H1 (cell line): ENCODE results near the gene DEFB128. TPM values are rescaled to one million over a fixed set of nuclear protein-coding genes. Genes with fewer than 3 reads are reported as not detected.

ENCODE experiments used
- CTCF ChIA-PET: fragments of 300-600 bp; sonication (Branson Sonifier 250); formaldehyde crosslinking; loops from one replicate; lab custom pipeline; 2021; ENCODE audit not compliant: partially characterized antibody; lab: Charles Lee
- POLR2A ChIA-PET: fragments of 300-600 bp; sonication (Branson Sonifier 250); formaldehyde crosslinking; loops from one replicate; lab custom pipeline; 2021; ENCODE audit warnings: inconsistent platforms; ENCODE audit not compliant: partially characterized antibody; lab: Charles Lee
- DNase-seq, 2 experiments: peaks; one replicate each; pipeline versions ENCODE4 v3.0.0 to v3.0.0-alpha.2; 2010 to 2022; ENCODE audit warnings: low spot score in 2 of 2, low read depth in 1 of 2, mixed read lengths in 1 of 2
- FAIRE-seq: peaks from 2 replicates; lab custom pipeline; 2011; peaks lifted over from hg19 to GRCh38; lab: Jason Lieb, UNC
- H2AFZ ChIP-seq: 2 replicates; pipeline ENCODE4 v1.8.1; 2012; ENCODE audit warnings: low read length, inconsistent platforms
- H2AK5ac ChIP-seq: 2 replicates; pipeline ENCODE4 v1.6.1; 2013; ENCODE audit warnings: low read depth, low read length
- H2BK120ac ChIP-seq: replicated peaks from 2 replicates; pipeline ENCODE3; 2013; ENCODE audit warnings: low read depth, low read length, inconsistent platforms
- H2BK12ac ChIP-seq: 2 replicates; pipeline ENCODE4 v1.6.1; 2013; ENCODE audit warnings: low read depth, low read length
- H2BK15ac ChIP-seq: 2 replicates; pipeline ENCODE4 v1.6.1; 2013; ENCODE audit warnings: low read length
- H2BK20ac ChIP-seq: 2 replicates; pipeline ENCODE4 v1.6.1; 2013; ENCODE audit warnings: low read length
- H2BK5ac ChIP-seq: 2 replicates; pipeline ENCODE4 v1.6.1; 2013; ENCODE audit warnings: low read depth, low read length
- H3K14ac ChIP-seq: 2 replicates; pipeline ENCODE4 v1.6.1; 2013; ENCODE audit warnings: inconsistent platforms; ENCODE audit not compliant: insufficient read length
- H3K18ac ChIP-seq: 2 replicates; pipeline ENCODE4 v1.6.1; 2013; ENCODE audit warnings: low read length; ENCODE audit errors: extremely low read depth
- H3K23ac ChIP-seq: 2 replicates; pipeline ENCODE4 v1.6.1; 2013; ENCODE audit warnings: inconsistent platforms; ENCODE audit not compliant: insufficient read length
- H3K23me2 ChIP-seq: 2 replicates; pipeline ENCODE4 v1.6.1; 2013; ENCODE audit warnings: low read depth, low read length
- H3K27ac ChIP-seq: 2 replicates; pipeline ENCODE4 v1.6.1; 2011; ENCODE audit warnings: low read depth, low read length, inconsistent platforms
- H3K27me3 ChIP-seq, 4 experiments: replicated peaks in 1 of 4; 1 replicate in 1 of 4; 2 replicates in 3 of 4; pipeline versions ENCODE4 v1.6.1 to v1.8.1; 2011 to 2013; ENCODE audit warnings: low read length in 3 of 4, mild to moderate bottlenecking in 3 of 4, inconsistent platforms in 2 of 4, mixed read lengths in 2 of 4, moderate library complexity in 1 of 4; ENCODE audit not compliant: control insufficient read depth in 3 of 4, insufficient read depth in 3 of 4; ENCODE audit errors: extremely low read depth in 1 of 4
- H3K36me3 ChIP-seq, 4 experiments: 2 replicates each; pipeline versions ENCODE4 v1.6.1 to v1.8.1; 2011 to 2013; ENCODE audit warnings: mild to moderate bottlenecking in 4 of 4, low read length in 3 of 4, moderate library complexity in 2 of 4, control low read depth in 1 of 4, inconsistent platforms in 1 of 4; ENCODE audit not compliant: insufficient read depth in 4 of 4, control insufficient read depth in 2 of 4
- H3K4ac ChIP-seq: replicated peaks from 2 replicates; pipeline ENCODE3; 2013; ENCODE audit warnings: low read length, low read depth, mixed read lengths, inconsistent platforms; ENCODE audit not compliant: insufficient read length
- H3K4me1 ChIP-seq, 4 experiments: replicated peaks in 1 of 4; 1 replicate in 1 of 4; 2 replicates in 3 of 4; pipeline versions ENCODE4 v1.6.1 to v1.8.1; 2011 to 2013; ENCODE audit warnings: low read length in 3 of 4, inconsistent platforms in 2 of 4, mixed read lengths in 1 of 4; ENCODE audit not compliant: insufficient read depth in 4 of 4, control insufficient read depth in 3 of 4
- H3K4me2 ChIP-seq, 2 experiments: 2 replicates each; pipeline versions ENCODE4 v1.6.1 to v1.8.1; 2011 to 2013; ENCODE audit warnings: low read depth in 2 of 2, low read length in 2 of 2, control low read depth in 1 of 2, inconsistent platforms in 1 of 2, mild to moderate bottlenecking in 1 of 2; ENCODE audit not compliant: insufficient read depth in 1 of 2
- H3K4me3 ChIP-seq, 4 experiments: fragments of 200-600, 300-600 bp in 1 of 4; sonication (generic), shearing (Covaris generic), sonication (Bioruptor Twin) in 1 of 4; 2 replicates each; pipeline versions ENCODE4 v1.5.1 to v1.8.1; 2011 to 2016; ENCODE audit warnings: low read length in 4 of 4, low read depth in 3 of 4, control low read depth in 2 of 4, inconsistent platforms in 2 of 4, mild to moderate bottlenecking in 2 of 4, mixed read lengths in 1 of 4, moderate library complexity in 1 of 4; ENCODE audit not compliant: insufficient read depth in 2 of 4; ENCODE audit errors: extremely low read depth in 1 of 4
- H3K56ac ChIP-seq: replicated peaks from 2 replicates; pipeline ENCODE3; 2013; ENCODE audit warnings: low read depth, mild to moderate bottlenecking, mixed read lengths, low read length, inconsistent platforms; ENCODE audit not compliant: insufficient read length
- H3K79me1 ChIP-seq: 2 replicates; pipeline ENCODE4 v1.6.1; 2013; ENCODE audit warnings: low read depth, low read length, control low read depth
- H3K79me2 ChIP-seq, 2 experiments: 2 replicates each; pipeline versions ENCODE4 v1.6.1 to v1.8.1; 2012 to 2013; ENCODE audit warnings: low read length in 2 of 2, mild to moderate bottlenecking in 2 of 2, inconsistent platforms in 1 of 2; ENCODE audit not compliant: insufficient read depth in 2 of 2, control insufficient read depth in 1 of 2
- H3K9ac ChIP-seq, 4 experiments: replicated peaks in 1 of 4; 1 replicate in 1 of 4; 2 replicates in 3 of 4; pipeline versions ENCODE4 v1.6.1 to v1.8.1; 2011 to 2013; ENCODE audit warnings: low read depth in 3 of 4, low read length in 3 of 4, control low read depth in 2 of 4, mild to moderate bottlenecking in 2 of 4, moderate library complexity in 2 of 4, inconsistent platforms in 1 of 4; ENCODE audit errors: extremely low read depth in 1 of 4
- H3K9me3 ChIP-seq, 2 experiments: 2 replicates each; pipeline versions ENCODE4 v1.6.1 to v1.8.1; 2012 to 2013; ENCODE audit warnings: mild to moderate bottlenecking in 2 of 2, moderate library complexity in 2 of 2, control low read depth in 1 of 2, inconsistent platforms in 1 of 2, low read depth in 1 of 2, low read length in 1 of 2, mixed read lengths in 1 of 2; ENCODE audit not compliant: insufficient read depth in 2 of 2
- H4K20me1 ChIP-seq, 2 experiments: replicated peaks in 1 of 2; 2 replicates each; pipeline versions ENCODE3 to v1.8.1; 2011 to 2013; ENCODE audit warnings: inconsistent platforms in 2 of 2, low read length in 2 of 2, mild to moderate bottlenecking in 1 of 2; ENCODE audit not compliant: insufficient read depth in 2 of 2, control insufficient read depth in 1 of 2
- H4K5ac ChIP-seq: 2 replicates; pipeline ENCODE4 v1.6.1; 2013; ENCODE audit warnings: low read length, low read depth, mixed read lengths, inconsistent platforms; ENCODE audit not compliant: insufficient read length
- H4K8ac ChIP-seq: 2 replicates; pipeline ENCODE4 v1.8.0; 2013; ENCODE audit warnings: mild to moderate bottlenecking, moderate library complexity, low read length, inconsistent platforms; ENCODE audit not compliant: insufficient read depth; ENCODE audit errors: extremely low read depth
- H4K91ac ChIP-seq: replicated peaks from 2 replicates; pipeline ENCODE3; 2013; ENCODE audit warnings: low read length, mixed read lengths, inconsistent platforms; ENCODE audit not compliant: insufficient read length
- EGR1 ChIP-seq: IDR thresholded peaks from 2 replicates; pipeline ENCODE4 v1.6.1; 2011; ENCODE audit warnings: low read depth, low read length, borderline replicate concordance
- JUN ChIP-seq: IDR thresholded peaks from 2 replicates; pipeline ENCODE4 v1.6.1; 2011; ENCODE audit warnings: low read depth, mild to moderate bottlenecking, improper control_type of control experiment, low read length
- NRF1 ChIP-seq: IDR thresholded peaks from 2 replicates; pipeline ENCODE4 v1.6.1; 2011; ENCODE audit warnings: mild to moderate bottlenecking, low read depth, low read length, improper control_type of control experiment
- RXRA ChIP-seq: IDR thresholded peaks from 2 replicates; pipeline ENCODE4 v1.6.1; 2011; ENCODE audit warnings: low read depth, mild to moderate bottlenecking, low read length, moderate library complexity; ENCODE audit not compliant: insufficient read depth
- SIRT6 ChIP-seq: IDR thresholded peaks from one replicate; pipeline ENCODE4 v1.7.1; 2012; ENCODE audit warnings: low read length, inconsistent platforms
- SRF ChIP-seq: IDR thresholded peaks from 2 replicates; pipeline ENCODE4 v1.6.1; 2011; ENCODE audit warnings: mild to moderate bottlenecking, low read depth, low read length, moderate library complexity
- SUZ12 ChIP-seq: fragments of 200-600 bp; sonication (generic); IDR thresholded peaks from 2 replicates; pipeline ENCODE4 v1.6.1; 2012; ENCODE audit warnings: mild to moderate bottlenecking, inconsistent platforms, low read length, moderate library complexity, mixed read lengths
- WGBS, 2 experiments: shearing (Covaris generic) in 1 of 2; methylation state at CpG; one replicate each; pipeline versions ENCODE4 v1.1.6 to v1.1.7; 2013 to 2015; ENCODE audit warnings: low lambda C conversion rate in 2 of 2, mixed read lengths in 2 of 2, inconsistent platforms in 1 of 2, low coverage in 1 of 2, missing lambda C conversion rate in 1 of 2; ENCODE audit not compliant: insufficient replicate concordance in 2 of 2, insufficient coverage in 1 of 2, insufficient read length in 1 of 2; ENCODE audit errors: extremely low coverage in 1 of 2, missing lambda C conversion rate in 1 of 2; 5-methylcytosine and 5-hydroxymethylcytosine counted together
- polyA plus RNA-seq, 7 experiments: library from polyadenylated mRNA; depleted of rRNA in 3 of 7; stranded (reverse) in 5 of 7; unstranded in 2 of 7; fragments of >200 nt in 5 of 7; fragments of 200-250 nt in 2 of 7; gene quantifications; 1 replicate in 5 of 7; 2 replicates in 1 of 7; 4 replicates in 1 of 7; pipeline versions ENCODE4 v1.2.1 to v1.2.3, GENCODE V29; 2011 to 2013; ENCODE audit warnings: missing spikeins in 2 of 7, mixed read lengths in 2 of 7
- total RNA-seq: library from RNA; stranded (reverse); fragmentation: NEBNext Ultra II Directional; extraction: Animal tissue kit (Norgen Biotek cat#: 25700); gene quantifications from 2 replicates; pipeline ENCODE4 v1.2.1, GENCODE V29; 2021

DEFB128 gene
- total and polyA plus RNA-seq, 2 of the 8 experiments (the other 6 are each of a cell fraction or from before 2014, with no cell fraction given), result not detected

DNA sequence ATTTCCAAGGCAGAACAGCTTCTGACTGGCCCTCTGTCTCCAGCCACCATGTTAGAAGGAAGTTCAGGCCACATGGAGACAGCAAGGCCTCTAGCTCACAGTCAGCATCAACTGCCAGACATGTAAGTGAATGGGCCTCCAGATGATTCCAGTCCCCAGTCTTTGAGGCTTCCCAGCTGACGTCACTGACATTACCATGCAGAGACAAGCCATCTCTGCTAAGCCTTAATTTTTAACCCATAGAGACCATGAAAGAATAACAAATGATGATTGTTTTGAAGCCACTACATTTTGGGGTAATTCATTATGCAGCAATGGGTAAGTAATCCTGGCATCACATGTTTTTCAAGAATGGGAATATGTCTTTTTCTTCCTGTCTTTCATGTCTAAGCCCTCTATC is 26.3 kb upstream of the DEFB128 start:
- Histone ChIP-seq H3K36me3 (no peaks in the 10 kb centered on the region), H3K4me3 (no peak overlapping the region), H2BK20ac (no peak overlapping the region), H3K23ac (no peak overlapping the region), H3K9me3 (peaks cover 0 to 2% of the 10 kb centered on the region in 2 experiments; a peak in 1 of 4 replicates), H4K5ac (no peak overlapping the region), H3K4me2 (no peak overlapping the region), H2BK120ac (no peak overlapping the region), H2BK15ac (no peak overlapping the region), H3K79me1 (no peaks in the 10 kb centered on the region), H4K8ac (no peak overlapping the region), H4K91ac (no peak overlapping the region), H2BK12ac (no peak overlapping the region), H3K23me2 (no peaks in the 10 kb centered on the region), H3K9ac (no peak overlapping the region), H3K27ac (no peak overlapping the region), H2BK5ac (no peak overlapping the region), H4K20me1 (no peaks in the 10 kb centered on the region), H2AK5ac (no peak overlapping the region), H3K56ac (no peak overlapping the region), H3K14ac (no peak overlapping the region), H2AFZ (no peak overlapping the region), H3K4ac (no peak overlapping the region), H3K27me3 (peaks cover 0 to 5% (median 0%) of the 10 kb centered on the region in 4 experiments; a peak in 2 of 7 replicates), H3K18ac (no peak overlapping the region), H3K4me1 (no peaks in the 10 kb centered on the region), H3K79me2 (no peaks in the 10 kb centered on the region)
- FAIRE-seq (no peak), DNase-seq (no peak)
- WGBS, 2 experiments, result 67% methylated on average over 1 of the region's 1 CpG; no CpG with 5 or more reads in 1 of the 2 experiments
- TF ChIP-seq RXRA, result no peak
- TF ChIP-seq JUN, result no peak
- no peak for TF ChIP-seq EGR1
- no peak for TF ChIP-seq SRF
- TF ChIP-seq SUZ12, result no peak
- TF ChIP-seq SIRT6, result no peak
- TF ChIP-seq NRF1, result no peak
- ChIA-PET CTCF (interaction anchor here (1.0 to 2.4 kb wide), 3 partner anchors 10 to 114 kb away, joined by 5 to 11 read pairs (median 5); no protein-coding TSS in a partner anchor), POLR2A (no interaction called here)
